ENCODE data around the gene RFTN2.

Gene RFTN2

DNA sequence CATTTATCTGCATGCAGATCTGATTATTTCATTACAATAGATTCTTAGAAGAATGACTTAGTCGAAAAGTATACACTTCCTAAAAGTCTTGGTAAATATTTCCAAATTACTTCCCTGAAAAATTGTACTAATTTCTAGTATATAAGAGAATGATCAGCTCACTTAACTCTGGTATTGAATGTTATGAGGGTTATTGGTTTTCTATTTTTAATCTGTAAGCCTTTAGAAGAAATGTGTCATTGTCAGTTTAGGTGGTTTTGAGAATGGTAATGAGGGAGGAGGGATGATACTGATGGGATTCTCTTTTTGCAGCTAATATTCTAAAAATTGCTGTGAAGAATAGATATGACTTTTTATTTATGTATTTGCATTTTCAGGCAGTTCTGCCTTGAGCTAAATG is 135.7 kb downstream of the RFTN2 start:
- no peak for DNase-seq (ENCODE audit: extremely low read depth, low read depth)
- TF ChIP-seq, protein P1, sequence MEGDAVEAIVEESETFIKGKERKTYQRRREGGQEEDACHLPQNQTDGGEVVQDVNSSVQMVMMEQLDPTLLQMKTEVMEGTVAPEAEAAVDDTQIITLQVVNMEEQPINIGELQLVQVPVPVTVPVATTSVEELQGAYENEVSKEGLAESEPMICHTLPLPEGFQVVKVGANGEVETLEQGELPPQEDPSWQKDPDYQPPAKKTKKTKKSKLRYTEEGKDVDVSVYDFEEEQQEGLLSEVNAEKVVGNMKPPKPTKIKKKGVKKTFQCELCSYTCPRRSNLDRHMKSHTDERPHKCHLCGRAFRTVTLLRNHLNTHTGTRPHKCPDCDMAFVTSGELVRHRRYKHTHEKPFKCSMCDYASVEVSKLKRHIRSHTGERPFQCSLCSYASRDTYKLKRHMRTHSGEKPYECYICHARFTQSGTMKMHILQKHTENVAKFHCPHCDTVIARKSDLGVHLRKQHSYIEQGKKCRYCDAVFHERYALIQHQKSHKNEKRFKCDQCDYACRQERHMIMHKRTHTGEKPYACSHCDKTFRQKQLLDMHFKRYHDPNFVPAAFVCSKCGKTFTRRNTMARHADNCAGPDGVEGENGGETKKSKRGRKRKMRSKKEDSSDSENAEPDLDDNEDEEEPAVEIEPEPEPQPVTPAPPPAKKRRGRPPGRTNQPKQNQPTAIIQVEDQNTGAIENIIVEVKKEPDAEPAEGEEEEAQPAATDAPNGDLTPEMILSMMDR (IDR thresholded peaks at IDR 0.05; ENCODE audit: low read depth, low read length, missing control alignments) = no peak
- H3K4me3 ChIP-seq (replicated peaks; ENCODE audit: low read depth, low read length) = no peak overlapping the region

DNA sequence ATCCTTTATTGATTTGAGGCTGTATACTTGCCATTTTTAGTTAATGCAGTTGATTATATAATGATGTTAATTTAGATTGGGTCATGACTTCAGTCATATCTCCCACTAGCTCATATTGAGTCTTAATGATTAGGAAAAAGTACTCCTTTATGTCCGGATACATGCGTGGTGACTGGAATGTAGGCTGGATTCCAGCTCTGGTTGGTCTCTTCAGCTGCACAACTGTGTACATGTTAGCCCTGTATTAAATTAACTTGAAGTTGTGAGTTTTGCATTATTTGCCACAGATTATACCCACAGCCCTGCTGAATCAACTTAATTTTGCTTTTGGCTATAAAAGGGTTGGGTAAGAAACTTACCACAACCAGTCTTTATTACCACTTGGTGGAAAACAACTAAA is 137.0 kb downstream of the RFTN2 start:
- no peak for DNase-seq (ENCODE audit: extremely low read depth, low read depth)
- H3K4me3 ChIP-seq (replicated peaks; ENCODE audit: low read depth, low read length) = no peak overlapping the region

More for the DNA sequence above, 137.0 kb downstream of the RFTN2 start:
- TF ChIP-seq, protein P1 (IDR thresholded peaks at IDR 0.05; ENCODE audit: low read depth, low read length, missing control alignments) = no peak

Measured in HFF-Myc (cell line).